OCI-LY3 (cell line): ENCODE measurements around the gene SSR1.

Experiments
- H2AFZ ChIP-seq: fragments of 200-600, 300-600 bp; shearing (Covaris generic); 2 replicates; pipeline ENCODE4 v1.6.0; 2014; ENCODE audit warnings: antibody characterized with exemption, low read depth, low read length
- H3K27ac ChIP-seq: fragments of 200-600, 300-600 bp; sonication (generic); 2 replicates; pipeline ENCODE4 v1.5.1; 2014; ENCODE audit warnings: mild to moderate bottlenecking, low read length, moderate library complexity, mixed read lengths
- H3K27me3 ChIP-seq: fragments of 200-600, 300-600 bp; sonication (generic); 2 replicates; pipeline ENCODE4 v1.6.1; 2014; ENCODE audit warnings: low read depth, low read length, mixed read lengths
- H3K36me3 ChIP-seq: fragments of 200-600, 300-600 bp; sonication (generic); replicated peaks from 2 replicates; pipeline ENCODE3; 2014; ENCODE audit warnings: low read depth, low read length, mixed read lengths
- H3K4me1 ChIP-seq: fragments of 300-600, 200-600 bp; sonication (generic); 2 replicates; pipeline ENCODE4 v1.6.1; 2014; ENCODE audit warnings: low read length, mixed read lengths
- H3K4me2 ChIP-seq: fragments of 200-600, 300-600 bp; sonication (generic); 2 replicates; pipeline ENCODE4 v1.6.1; 2014; ENCODE audit warnings: low read length, mixed read lengths
- H3K4me3 ChIP-seq: fragments of 300-600, 200-600 bp; sonication (generic); 2 replicates; pipeline ENCODE4 v1.5.1; 2014; ENCODE audit warnings: antibody characterized with exemption, mild to moderate bottlenecking, low read length, moderate library complexity
- H3K79me2 ChIP-seq: fragments of 300-600, 200-600 bp; shearing (Covaris generic); 2 replicates; pipeline ENCODE4 v1.6.1; 2014; ENCODE audit warnings: mild to moderate bottlenecking, low read length, mixed read lengths
- H3K9ac ChIP-seq: fragments of 300-600, 200-600 bp; shearing (Covaris generic); 2 replicates; pipeline ENCODE4 v1.6.0; 2014; ENCODE audit warnings: mild to moderate bottlenecking, low read length, moderate library complexity
- H3K9me3 ChIP-seq: fragments of 200-600, 300-600 bp; shearing (Covaris generic); 2 replicates; pipeline ENCODE4 v1.6.1; 2014; ENCODE audit warnings: low read length, mixed read lengths; ENCODE audit not compliant: insufficient read depth
- H4K20me1 ChIP-seq: fragments of 200-600, 300-600 bp; sonication (generic); 2 replicates; pipeline ENCODE4 v1.6.1; 2016; ENCODE audit warnings: low read length, mixed read lengths; ENCODE audit not compliant: insufficient read depth
- EZH2phosphoT487 ChIP-seq: fragments of 200-600 bp; shearing (Covaris generic); IDR thresholded peaks from 2 replicates; pipeline ENCODE4 v1.6.1; 2018; ENCODE audit warnings: antibody characterized with exemption, mixed run types, low read depth
- TF ChIP-seq, protein P1 (sequence below): fragments of 200-600, 300-600 bp; sonication (generic); IDR thresholded peaks from 2 replicates; pipeline ENCODE4 v1.5.1; 2014; ENCODE audit warnings: antibody characterized with exemption, low read length, low read depth

Gene SSR1

DNA sequence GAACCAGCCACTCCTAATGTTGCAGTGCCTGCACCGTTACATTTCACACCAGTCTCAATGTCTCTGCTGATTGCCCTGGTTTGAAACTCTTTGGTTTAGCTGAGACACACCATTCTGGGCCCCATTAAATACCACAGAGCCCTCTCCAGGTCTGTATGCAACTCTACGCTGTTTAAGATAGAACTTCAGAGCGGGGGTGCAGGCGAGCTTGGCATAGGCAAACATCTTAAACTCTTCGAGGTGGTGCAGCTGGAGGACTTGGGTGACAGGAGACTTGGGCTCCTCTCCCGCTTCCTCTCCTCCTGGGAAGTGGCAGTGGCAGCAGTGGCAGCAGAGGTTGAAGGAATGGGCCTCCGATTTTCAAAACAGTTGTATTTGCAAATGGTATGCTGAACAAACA lies 18.5 kb upstream of the SSR1 start:
- no peak overlapping the region for H3K27ac ChIP-seq
- H3K4me2 ChIP-seq: no peak overlapping the region
- H3K79me2 ChIP-seq: no peaks in the 10 kb centered on the region
- H3K27me3 ChIP-seq: no peaks in the 10 kb centered on the region
- no peaks in the 10 kb centered on the region for H4K20me1 ChIP-seq
- H2AFZ ChIP-seq: no peak overlapping the region
- no peaks in the 10 kb centered on the region for H3K9me3 ChIP-seq
- no peak overlapping the region for H3K9ac ChIP-seq
- no peaks in the 10 kb centered on the region for H3K36me3 ChIP-seq
- peaks cover 12% of the 10 kb centered on the region for H3K4me1 ChIP-seq
- TF ChIP-seq EZH2phosphoT487: no peak
- TF ChIP-seq, protein P1, sequence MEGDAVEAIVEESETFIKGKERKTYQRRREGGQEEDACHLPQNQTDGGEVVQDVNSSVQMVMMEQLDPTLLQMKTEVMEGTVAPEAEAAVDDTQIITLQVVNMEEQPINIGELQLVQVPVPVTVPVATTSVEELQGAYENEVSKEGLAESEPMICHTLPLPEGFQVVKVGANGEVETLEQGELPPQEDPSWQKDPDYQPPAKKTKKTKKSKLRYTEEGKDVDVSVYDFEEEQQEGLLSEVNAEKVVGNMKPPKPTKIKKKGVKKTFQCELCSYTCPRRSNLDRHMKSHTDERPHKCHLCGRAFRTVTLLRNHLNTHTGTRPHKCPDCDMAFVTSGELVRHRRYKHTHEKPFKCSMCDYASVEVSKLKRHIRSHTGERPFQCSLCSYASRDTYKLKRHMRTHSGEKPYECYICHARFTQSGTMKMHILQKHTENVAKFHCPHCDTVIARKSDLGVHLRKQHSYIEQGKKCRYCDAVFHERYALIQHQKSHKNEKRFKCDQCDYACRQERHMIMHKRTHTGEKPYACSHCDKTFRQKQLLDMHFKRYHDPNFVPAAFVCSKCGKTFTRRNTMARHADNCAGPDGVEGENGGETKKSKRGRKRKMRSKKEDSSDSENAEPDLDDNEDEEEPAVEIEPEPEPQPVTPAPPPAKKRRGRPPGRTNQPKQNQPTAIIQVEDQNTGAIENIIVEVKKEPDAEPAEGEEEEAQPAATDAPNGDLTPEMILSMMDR: no peak
- no peak overlapping the region for H3K4me3 ChIP-seq

DNA sequence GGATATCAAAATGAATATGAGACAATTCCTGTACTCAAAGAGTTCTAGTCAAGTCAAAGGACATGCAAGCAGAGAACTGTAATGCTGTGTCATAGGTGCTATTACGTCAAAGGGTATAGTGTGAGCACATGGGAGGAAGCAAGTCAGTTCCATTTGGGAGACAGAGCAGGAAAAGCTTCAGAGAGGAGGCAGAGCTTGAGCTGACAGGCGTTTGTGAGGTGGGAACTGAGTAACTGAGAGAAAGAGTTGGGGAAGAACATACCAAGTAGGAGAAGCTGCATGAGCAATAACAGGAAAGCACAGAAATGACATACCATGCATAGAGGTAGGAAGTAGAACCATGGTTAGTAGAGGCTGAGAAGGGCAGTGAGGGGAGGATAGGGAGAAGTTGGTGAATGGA lies 15.2 kb upstream of the SSR1 start:
- no peak overlapping the region for H3K9ac ChIP-seq
- no peaks in the 10 kb centered on the region for H3K36me3 ChIP-seq
- no peak for TF ChIP-seq EZH2phosphoT487
- TF ChIP-seq, protein P1: no peak
- peaks cover 26% of the 10 kb centered on the region for H3K4me1 ChIP-seq
- H3K27me3 ChIP-seq: no peaks in the 10 kb centered on the region
- peak overlapping the region; percentile 46 for H3K4me2 ChIP-seq
- no peak overlapping the region for H3K4me3 ChIP-seq
- no peaks in the 10 kb centered on the region for H3K9me3 ChIP-seq
- no peaks in the 10 kb centered on the region for H4K20me1 ChIP-seq
- H3K27ac ChIP-seq: no peak overlapping the region
- no peaks in the 10 kb centered on the region for H3K79me2 ChIP-seq
- H2AFZ ChIP-seq: no peak overlapping the region

DNA sequence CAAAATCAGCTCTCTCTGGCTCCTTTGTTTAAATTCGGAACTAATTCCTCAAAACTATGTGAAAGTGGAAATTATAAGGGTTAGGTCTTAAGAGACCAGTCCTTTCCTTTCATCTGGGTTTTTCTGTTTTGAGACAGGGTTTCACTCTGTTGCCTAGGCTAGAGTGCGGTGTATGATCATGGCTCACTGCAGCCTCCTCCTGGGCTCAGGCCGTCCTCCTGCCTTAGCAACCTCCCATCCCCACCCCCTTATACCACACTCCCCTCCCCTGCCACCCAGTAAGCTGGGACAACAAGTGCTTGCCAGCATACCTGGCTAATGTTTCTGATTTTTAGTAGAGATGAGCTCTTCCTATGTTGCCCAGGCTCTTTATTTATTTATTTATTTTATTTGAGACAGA lies 12.8 kb upstream of the SSR1 start:
- Histone ChIP-seq H4K20me1 (no peaks in the 10 kb centered on the region), H3K9ac (no peak overlapping the region), H3K79me2 (no peaks in the 10 kb centered on the region), H3K4me1 (peaks cover 26% of the 10 kb centered on the region), H3K9me3 (no peaks in the 10 kb centered on the region), H3K27ac (no peak overlapping the region), H3K4me3 (no peak overlapping the region), H3K27me3 (no peaks in the 10 kb centered on the region), H2AFZ (no peak overlapping the region), H3K36me3 (no peaks in the 10 kb centered on the region), H3K4me2 (no peak overlapping the region)
- TF ChIP-seq, protein P1: no peak
- no peak for TF ChIP-seq EZH2phosphoT487

DNA sequence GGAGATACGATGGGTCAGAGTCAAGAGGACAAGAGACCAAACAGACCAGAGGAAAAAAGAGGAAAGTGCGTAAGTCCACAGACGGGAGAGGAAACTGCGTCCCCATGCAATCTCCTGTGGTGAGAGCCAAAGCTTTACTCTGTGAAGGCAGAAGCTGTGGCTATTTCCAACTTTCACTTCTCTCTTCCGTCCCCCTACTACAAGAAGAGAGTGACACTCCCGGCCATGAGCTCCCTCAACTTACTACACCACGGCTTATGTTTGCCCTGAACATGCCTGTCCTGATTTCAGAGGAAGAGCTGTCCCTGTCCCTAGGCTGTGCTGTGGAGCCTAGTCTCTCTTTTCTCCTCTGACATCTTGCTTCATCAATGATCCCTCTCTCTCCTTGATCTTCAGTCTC lies 11.5 kb upstream of the SSR1 start:
- Histone ChIP-seq H4K20me1 (no peaks in the 10 kb centered on the region), H2AFZ (no peak overlapping the region), H3K79me2 (no peaks in the 10 kb centered on the region), H3K4me1 (peaks cover 26% of the 10 kb centered on the region), H3K9ac (no peak overlapping the region), H3K27me3 (no peaks in the 10 kb centered on the region), H3K4me2 (peak overlapping the region; percentile 55), H3K27ac (no peak overlapping the region), H3K9me3 (no peaks in the 10 kb centered on the region), H3K4me3 (peak overlapping the region; percentile 23), H3K36me3 (no peaks in the 10 kb centered on the region)
- no peak for TF ChIP-seq EZH2phosphoT487
- TF ChIP-seq, protein P1: no peak
